HG02943 (cell line): ENCODE results near the gene TSHZ1.

Experiments used
- ATAC-seq: cut with Tn5 transposase; IDR thresholded peaks from one replicate; pipeline ENCODE4 v1.9.1; 2021; ENCODE audit warnings: mild to moderate bottlenecking, low read depth, moderate library complexity; ENCODE audit not compliant: unreplicated experiment

Gene TSHZ1

DNA sequence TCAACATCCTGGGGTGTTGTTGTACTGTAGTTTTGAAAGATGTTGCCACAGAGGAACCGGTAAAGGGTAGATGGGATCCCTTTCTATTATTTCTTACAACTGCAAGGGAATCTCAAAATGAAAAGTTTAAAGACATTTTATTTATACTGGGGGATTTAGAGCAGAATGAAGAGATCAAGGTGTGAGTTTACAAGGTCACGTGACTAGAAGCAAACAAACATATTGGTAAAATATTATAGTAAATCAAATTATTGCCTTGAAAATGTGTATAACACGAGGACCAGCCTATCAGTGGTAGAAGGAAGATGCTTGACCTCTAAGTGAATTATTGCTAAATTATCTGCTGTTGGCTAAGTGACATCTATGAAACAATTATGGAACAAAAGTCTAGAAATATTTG lies 119.7 kb downstream of the TSHZ1 start:
- ATAC-seq: no peak

DNA sequence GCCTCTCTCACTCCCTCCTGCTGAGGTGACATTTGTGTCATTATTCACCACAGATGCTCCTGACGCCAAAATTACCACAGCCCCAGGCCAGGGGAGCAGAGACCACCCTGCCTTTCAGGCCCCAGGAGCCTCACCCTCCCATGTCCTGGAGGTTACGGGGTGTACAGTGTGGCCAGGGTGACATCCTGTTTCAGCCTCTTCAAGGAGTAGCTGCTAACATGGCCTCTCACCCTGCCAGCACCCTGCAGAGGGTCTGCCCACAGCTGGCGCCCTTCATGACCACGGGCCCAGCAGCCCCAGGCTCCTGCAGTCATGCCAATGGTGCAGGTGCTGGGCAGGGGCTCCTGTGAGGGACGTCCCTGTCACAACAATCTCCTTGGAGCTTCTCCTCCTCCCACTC lies 124.3 kb downstream of the TSHZ1 start:
- ATAC-seq: no peak

DNA sequence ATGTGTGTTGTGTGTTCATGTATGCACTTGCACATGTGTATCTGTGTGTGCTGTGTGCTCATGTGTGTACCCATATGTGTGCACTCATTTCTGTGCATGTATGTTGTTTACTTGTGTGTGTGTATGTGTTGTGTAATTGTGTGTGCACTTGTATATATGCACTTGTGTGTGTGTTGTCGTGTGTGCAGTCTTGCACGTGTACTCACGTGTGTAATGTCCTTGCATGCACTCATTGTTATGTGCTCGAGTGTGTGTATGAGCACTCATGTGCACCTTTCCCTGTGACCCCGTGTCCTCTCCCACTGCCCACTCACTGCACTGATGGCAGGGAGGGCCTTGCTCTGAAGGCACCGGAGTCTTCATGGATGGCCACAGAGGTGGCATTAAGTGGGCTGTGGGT lies 124.9 kb downstream of the TSHZ1 start:
- ATAC-seq: no peak

DNA sequence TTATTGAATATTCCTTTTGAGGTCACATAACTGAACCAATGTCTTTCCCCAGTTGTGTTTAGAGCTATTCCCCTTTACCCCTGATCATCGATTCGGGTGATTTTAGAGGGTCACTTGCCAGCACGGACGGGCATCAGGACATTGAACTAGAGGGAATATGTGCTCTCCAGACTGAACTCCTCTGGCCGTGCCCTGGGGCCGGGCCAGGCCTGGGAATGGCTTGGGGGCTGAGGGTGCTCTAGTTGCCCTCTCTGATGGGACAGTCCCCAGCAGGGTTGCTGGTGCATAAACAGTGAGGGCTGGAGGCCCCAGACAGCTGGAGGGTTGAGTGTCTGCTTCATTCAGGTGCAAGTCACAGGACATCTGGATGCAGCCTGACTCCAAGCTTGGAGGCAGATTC lies 126.2 kb downstream of the TSHZ1 start:
- ATAC-seq: no peak

DNA sequence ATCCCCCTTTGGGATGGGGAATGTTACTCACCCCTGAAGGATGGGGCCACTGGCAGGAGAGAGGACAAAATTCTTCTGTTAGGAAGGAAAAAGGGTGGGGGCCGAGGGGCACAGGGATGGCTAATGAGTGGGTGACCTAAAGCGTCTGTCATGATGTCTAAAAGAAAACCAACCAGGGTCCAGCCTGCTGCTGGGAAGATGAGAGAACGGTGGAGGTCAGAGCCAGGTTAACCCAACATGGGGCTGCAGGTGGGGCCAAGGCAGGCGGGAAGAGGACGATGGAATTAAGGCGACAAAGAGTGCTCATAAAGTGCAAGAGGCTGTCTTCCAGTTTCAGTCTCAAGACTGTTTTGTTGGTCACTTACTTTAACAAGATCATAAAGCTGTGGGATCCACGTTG lies 126.8 kb downstream of the TSHZ1 start:
- no peak for ATAC-seq

DNA sequence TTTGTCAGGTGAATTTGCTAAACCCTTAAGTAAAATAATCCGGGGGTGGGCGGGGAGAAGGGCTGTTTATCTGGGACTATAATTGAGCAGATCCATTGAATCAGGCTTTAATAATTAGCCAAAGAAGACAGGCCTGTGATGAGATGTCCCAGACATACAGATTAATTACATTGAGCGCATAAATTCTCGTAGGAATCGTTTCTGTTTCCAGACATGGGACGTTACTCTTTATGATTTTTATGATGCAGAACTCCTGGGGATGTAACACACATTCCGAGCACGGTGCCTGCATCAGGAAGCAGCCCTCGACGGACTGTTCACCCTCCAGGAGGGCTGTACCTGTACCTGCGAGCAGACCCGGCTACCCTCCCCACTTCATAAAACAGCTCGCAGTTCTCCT lies 128.0 kb downstream of the TSHZ1 start:
- no peak for ATAC-seq
